H9 (cell line): Measurements from ENCODE around the gene LRRC3C. TPM values are rescaled to one million over a fixed set of nuclear protein-coding genes. Genes with fewer than 3 reads are reported as not detected.

Source experiments
- DNase-seq: peaks from one replicate; pipeline ENCODE4 v3.0.0-alpha.2; 2017
- H2AFZ ChIP-seq: one replicate; pipeline ENCODE4 v1.6.1; 2013; ENCODE audit warnings: mild to moderate bottlenecking, low read length, control low read depth, moderate library complexity
- H2AK5ac ChIP-seq: 2 replicates; pipeline ENCODE4 v1.6.1; 2013; ENCODE audit warnings: low read length, control low read depth, mixed read lengths; ENCODE audit not compliant: insufficient read length
- H2BK120ac ChIP-seq: one replicate; pipeline ENCODE4 v1.6.1; 2013; ENCODE audit warnings: low read depth, mild to moderate bottlenecking, low read length, control low read depth, inconsistent platforms; ENCODE audit not compliant: poor library complexity, severe bottlenecking
- H2BK12ac ChIP-seq: 2 replicates; pipeline ENCODE4 v1.6.1; 2013; ENCODE audit warnings: low read length, control low read depth, mixed read lengths, low read depth; ENCODE audit not compliant: insufficient read length
- H2BK15ac ChIP-seq: 2 replicates; pipeline ENCODE4 v1.6.1; 2013; ENCODE audit warnings: low read depth, low read length, control low read depth
- H2BK20ac ChIP-seq: one replicate; pipeline ENCODE4 v1.6.1; 2013; ENCODE audit warnings: low read depth, mild to moderate bottlenecking, low read length, control low read depth, inconsistent platforms; ENCODE audit not compliant: poor library complexity, severe bottlenecking
- H2BK5ac ChIP-seq: 2 replicates; pipeline ENCODE4 v1.6.1; 2013; ENCODE audit warnings: low read length, control low read depth, mixed read lengths; ENCODE audit not compliant: insufficient read length
- H3K14ac ChIP-seq: 2 replicates; pipeline ENCODE4 v1.6.1; 2013; ENCODE audit warnings: low read length, control low read depth; ENCODE audit not compliant: insufficient read depth
- H3K18ac ChIP-seq: 2 replicates; pipeline ENCODE4 v1.6.1; 2013; ENCODE audit warnings: low read depth, mild to moderate bottlenecking, mixed read lengths, low read length, control low read depth; ENCODE audit not compliant: insufficient read length
- H3K23ac ChIP-seq: 2 replicates; pipeline ENCODE4 v1.6.1; 2013; ENCODE audit warnings: low read length, control low read depth, mixed read lengths, low read depth; ENCODE audit not compliant: insufficient read length
- H3K23me2 ChIP-seq: 2 replicates; pipeline ENCODE4 v1.6.1; 2013; ENCODE audit warnings: low read depth, mild to moderate bottlenecking, mixed read lengths, low read length, control low read depth; ENCODE audit not compliant: insufficient read length, poor library complexity, severe bottlenecking
- H3K27ac ChIP-seq: 2 replicates; pipeline ENCODE4 v1.5.1; 2013; ENCODE audit warnings: low read length, control low read depth, mixed read lengths, low read depth; ENCODE audit not compliant: insufficient read length
- H3K27me3 ChIP-seq: 2 replicates; pipeline ENCODE4 v1.6.1; 2013; ENCODE audit warnings: low read length, control low read depth, inconsistent platforms; ENCODE audit not compliant: insufficient read depth
- H3K4ac ChIP-seq: 2 replicates; pipeline ENCODE4 v1.6.1; 2013; ENCODE audit warnings: low read depth, mild to moderate bottlenecking, control low read depth, inconsistent platforms, low read length, moderate library complexity
- H3K4me1 ChIP-seq: 2 replicates; pipeline ENCODE4 v1.6.1; 2013; ENCODE audit warnings: low read length, control low read depth, inconsistent platforms; ENCODE audit not compliant: insufficient read depth
- H3K4me2 ChIP-seq: 2 replicates; pipeline ENCODE4 v1.6.1; 2013; ENCODE audit warnings: low read length, control low read depth, mixed read lengths; ENCODE audit not compliant: insufficient read length, insufficient read depth
- H3K56ac ChIP-seq: 2 replicates; pipeline ENCODE4 v1.6.1; 2013; ENCODE audit warnings: low read depth, mild to moderate bottlenecking, mixed read lengths, low read length, control low read depth; ENCODE audit not compliant: insufficient read length
- H3K79me1 ChIP-seq: 2 replicates; pipeline ENCODE4 v1.6.1; 2013; ENCODE audit warnings: low read depth, mild to moderate bottlenecking, moderate library complexity, low read length, control low read depth, inconsistent platforms; ENCODE audit not compliant: insufficient read depth, poor library complexity, severe bottlenecking
- H3K79me2 ChIP-seq: 2 replicates; pipeline ENCODE4 v1.6.1; 2013; ENCODE audit warnings: low read length, control low read depth, inconsistent platforms; ENCODE audit not compliant: insufficient read depth
- H3K9ac ChIP-seq: 2 replicates; pipeline ENCODE4 v1.6.1; 2013; ENCODE audit warnings: low read length, control low read depth, mixed read lengths; ENCODE audit not compliant: insufficient read length; ENCODE audit errors: extremely low read depth
- H3K9me3 ChIP-seq: one replicate; pipeline ENCODE4 v1.6.1; 2013; ENCODE audit warnings: low read depth, low read length, inconsistent platforms; ENCODE audit not compliant: control insufficient read depth
- H3T11ph ChIP-seq: one replicate; pipeline ENCODE4 v1.6.1; 2013; ENCODE audit warnings: mild to moderate bottlenecking, low read length, control low read depth, inconsistent platforms
- H4K20me1 ChIP-seq: one replicate; pipeline ENCODE4 v1.6.1; 2013; ENCODE audit not compliant: control insufficient read depth, insufficient read length, insufficient read depth
- H4K5ac ChIP-seq: 2 replicates; pipeline ENCODE4 v1.6.1; 2013; ENCODE audit warnings: low read depth, mild to moderate bottlenecking, mixed read lengths, low read length, control low read depth; ENCODE audit not compliant: insufficient read length
- H4K8ac ChIP-seq: replicated peaks from 2 replicates; pipeline ENCODE4 v1.6.1; 2013; ENCODE audit warnings: low read length, control low read depth, mixed read lengths, low read depth; ENCODE audit not compliant: insufficient read length
- H4K91ac ChIP-seq: 2 replicates; pipeline ENCODE4 v1.6.1; 2013; ENCODE audit warnings: low read depth, mild to moderate bottlenecking, moderate library complexity, mixed read lengths, low read length, control low read depth; ENCODE audit not compliant: insufficient read length
- H3K27ac Mint-ChIP-seq, 3 experiments: 2 replicates in 2 of 3; 3 replicates in 1 of 3; pipeline ENCODE4 v1.8.0; 2020 to 2021; ENCODE audit warnings: mixed read lengths in 3 of 3, mild to moderate bottlenecking in 1 of 3, moderate library complexity in 1 of 3
- H3K27me3 Mint-ChIP-seq: 2 replicates; pipeline ENCODE4 v1.8.0; 2021; ENCODE audit warnings: low read depth, mild to moderate bottlenecking, moderate library complexity, mixed read lengths
- H3K36me3 Mint-ChIP-seq, 3 experiments: 2 replicates in 2 of 3; 3 replicates in 1 of 3; pipeline ENCODE4 v1.8.0; 2020 to 2021; ENCODE audit warnings: low read depth in 3 of 3, mixed read lengths in 3 of 3; ENCODE audit not compliant: insufficient read depth in 1 of 3
- H3K4me1 Mint-ChIP-seq, 2 experiments: 2 replicates each; pipeline ENCODE4 v1.8.0; 2020; ENCODE audit warnings: mixed read lengths in 2 of 2
- H3K4me3 Mint-ChIP-seq, 2 experiments: 2 replicates in 1 of 2; 3 replicates in 1 of 2; pipeline ENCODE4 v1.8.0; 2020 to 2021; ENCODE audit warnings: mild to moderate bottlenecking in 2 of 2, mixed read lengths in 2 of 2, moderate library complexity in 1 of 2
- H3K9me3 Mint-ChIP-seq, 2 experiments: 2 replicates in 1 of 2; 3 replicates in 1 of 2; pipeline ENCODE4 v1.8.0; 2020; ENCODE audit warnings: mild to moderate bottlenecking in 2 of 2, mixed read lengths in 2 of 2, moderate library complexity in 1 of 2
- WGBS: extraction: QIAGEN DNeasy Blood & Tissue Kit; methylation state at CpG from one replicate; pipeline ENCODE4 v1.1.7; 2013; ENCODE audit warnings: missing lambda C conversion rate, low lambda C conversion rate, mixed read lengths; ENCODE audit not compliant: insufficient read length; ENCODE audit errors: extremely low coverage; 5-methylcytosine and 5-hydroxymethylcytosine counted together
- total RNA-seq: library from RNA; stranded (reverse); gene quantifications from 2 replicates; pipeline ENCODE4 v1.2.1, GENCODE V29; 2021
- TF ChIP-seq, protein P1 (sequence below): fragments of 200-600 bp; sonication (generic); conservative IDR thresholded peaks from 3 replicates; pipeline ENCODE4 v1.8.0; 2021; ENCODE audit warnings: antibody characterized with exemption, mild to moderate bottlenecking

LRRC3C gene
- total RNA-seq, 1 experiment from 2014 or later: not detected

- no peak overlapping the region for H3K27ac ChIP-seq
- H3K23ac ChIP-seq: no peak overlapping the region
- no CpG with 5 or more reads among the region's 11 CpGs for WGBS
- Mint-ChIP-seq H3K27me3 (no peaks in the 10 kb centered on the region), H3K9me3 (no peaks in the 10 kb centered on the region), H3K36me3 (peaks cover 70 to 97% (median 95%) of the 10 kb centered on the region in 3 experiments; a peak in 6 of 7 replicates), H3K4me3 (no peak overlapping the region), H3K4me1 (no peaks in the 10 kb centered on the region), H3K27ac (no peak overlapping the region; a peak in 1 of 7 replicates)
- H3K4me2 ChIP-seq: no peak overlapping the region
- no peak overlapping the region for H2BK120ac ChIP-seq
- no peak overlapping the region for H2BK20ac ChIP-seq
- H3T11ph ChIP-seq: no peak overlapping the region
- no peak overlapping the region for H4K8ac ChIP-seq
- no peaks in the 10 kb centered on the region for H3K23me2 ChIP-seq
- no peak overlapping the region for H3K4ac ChIP-seq
- no peak overlapping the region for H4K91ac ChIP-seq
- no peaks in the 10 kb centered on the region for H3K27me3 ChIP-seq
- H3K14ac ChIP-seq: no peak overlapping the region
- H3K9me3 ChIP-seq: no peaks in the 10 kb centered on the region
- no peak overlapping the region for H2BK12ac ChIP-seq
- H3K18ac ChIP-seq: no peak overlapping the region
- H3K56ac ChIP-seq: no peak overlapping the region
- TF ChIP-seq, protein P1, sequence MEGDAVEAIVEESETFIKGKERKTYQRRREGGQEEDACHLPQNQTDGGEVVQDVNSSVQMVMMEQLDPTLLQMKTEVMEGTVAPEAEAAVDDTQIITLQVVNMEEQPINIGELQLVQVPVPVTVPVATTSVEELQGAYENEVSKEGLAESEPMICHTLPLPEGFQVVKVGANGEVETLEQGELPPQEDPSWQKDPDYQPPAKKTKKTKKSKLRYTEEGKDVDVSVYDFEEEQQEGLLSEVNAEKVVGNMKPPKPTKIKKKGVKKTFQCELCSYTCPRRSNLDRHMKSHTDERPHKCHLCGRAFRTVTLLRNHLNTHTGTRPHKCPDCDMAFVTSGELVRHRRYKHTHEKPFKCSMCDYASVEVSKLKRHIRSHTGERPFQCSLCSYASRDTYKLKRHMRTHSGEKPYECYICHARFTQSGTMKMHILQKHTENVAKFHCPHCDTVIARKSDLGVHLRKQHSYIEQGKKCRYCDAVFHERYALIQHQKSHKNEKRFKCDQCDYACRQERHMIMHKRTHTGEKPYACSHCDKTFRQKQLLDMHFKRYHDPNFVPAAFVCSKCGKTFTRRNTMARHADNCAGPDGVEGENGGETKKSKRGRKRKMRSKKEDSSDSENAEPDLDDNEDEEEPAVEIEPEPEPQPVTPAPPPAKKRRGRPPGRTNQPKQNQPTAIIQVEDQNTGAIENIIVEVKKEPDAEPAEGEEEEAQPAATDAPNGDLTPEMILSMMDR: no peak
- no peak overlapping the region for H3K9ac ChIP-seq
- H3K79me1 ChIP-seq: no peaks in the 10 kb centered on the region
- H3K79me2 ChIP-seq: no peaks in the 10 kb centered on the region
- no peaks in the 10 kb centered on the region for H3K4me1 ChIP-seq
- no peak for DNase-seq
- H4K20me1 ChIP-seq: no peaks in the 10 kb centered on the region
- no peak overlapping the region for H2AK5ac ChIP-seq
- no peak overlapping the region for H4K5ac ChIP-seq
- H2AFZ ChIP-seq: no peak overlapping the region
- no peak overlapping the region for H2BK5ac ChIP-seq
- H2BK15ac ChIP-seq: no peak overlapping the region
These were observed 60.8 kb downstream of the LRRC3C start for GRCh38 chr17:39988206-39988810.
